CD4-positive, CD25-positive, alpha-beta regulatory T cell (primary cell): Measurements from ENCODE around the gene ERI2. TPM values are rescaled to one million over a fixed set of nuclear protein-coding genes. Genes with fewer than 3 reads are reported as not detected.
A peak's percentile ranks its signal among the peaks of the same experiment; 100 is the strongest.
"Not testable (repeated sequence)": the region's sequence is repeated elsewhere in the genome, so short reads cannot be mapped to it uniquely, and the experiment has no call there.

Experiments
- ATAC-seq, 2 donors: fragments of 150-1000 bp; cut with Tn5 transposase; one replicate each; pipeline ENCODE4 v1.10.0; 2021; ENCODE audit warnings: low read depth in 2 of 2, moderate number of reproducible peaks in 2 of 2, moderate library complexity in 1 of 2
- DNase-seq, 3 donors: peaks; one replicate each; pipeline versions ENCODE4 v3.0.0 to v3.0.0-alpha.2; 2012 to 2022; ENCODE audit warnings: mixed read lengths in 1 of 3
- H3K27ac ChIP-seq: one replicate; pipeline ENCODE4 v1.7.0; 2013; ENCODE audit warnings: mild to moderate bottlenecking, low read length; ENCODE audit not compliant: insufficient read depth, poor library complexity, severe bottlenecking
- H3K27me3 ChIP-seq: one replicate; pipeline ENCODE4 v1.7.0; 2013; ENCODE audit warnings: low read length; ENCODE audit not compliant: control insufficient read depth, insufficient read depth
- H3K36me3 ChIP-seq: one replicate; pipeline ENCODE4 v1.7.0; 2013; ENCODE audit warnings: mild to moderate bottlenecking, low read length, moderate library complexity; ENCODE audit not compliant: control insufficient read depth, insufficient read depth
- H3K4me1 ChIP-seq: 2 replicates; pipeline ENCODE4 v1.7.0; 2013; ENCODE audit warnings: mild to moderate bottlenecking, low read length; ENCODE audit not compliant: insufficient read depth, control insufficient read depth, poor library complexity, severe bottlenecking
- H3K4me3 ChIP-seq: one replicate; pipeline ENCODE4 v1.7.0; 2013; ENCODE audit warnings: low read depth, mild to moderate bottlenecking, low read length, moderate library complexity
- H3K9me3 ChIP-seq, 2 experiments: 1 replicate in 1 of 2; 2 replicates in 1 of 2; pipeline ENCODE4 v1.7.0; 2013; ENCODE audit warnings: low read length in 2 of 2, mild to moderate bottlenecking in 1 of 2, moderate library complexity in 1 of 2; ENCODE audit not compliant: control insufficient read depth in 2 of 2
- H3K27ac Mint-ChIP-seq, 3 donors: one replicate each; pipeline ENCODE4 v1.8.0; 2020 to 2022; ENCODE audit warnings: mild to moderate bottlenecking in 3 of 3, mixed read lengths in 3 of 3, moderate library complexity in 2 of 3
- H3K27me3 Mint-ChIP-seq: one replicate; pipeline ENCODE4 v1.8.0; 2022; ENCODE audit warnings: mild to moderate bottlenecking, mixed read lengths
- H3K36me3 Mint-ChIP-seq: one replicate; pipeline ENCODE4 v1.8.0; 2020; ENCODE audit warnings: mixed read lengths
- H3K4me1 Mint-ChIP-seq, 4 donors: one replicate each; pipeline ENCODE4 v1.8.0; 2020 to 2022; ENCODE audit warnings: mixed read lengths in 4 of 4, mild to moderate bottlenecking in 1 of 4
- H3K4me3 Mint-ChIP-seq, 4 donors: one replicate each; pipeline ENCODE4 v1.8.0; 2020 to 2022; ENCODE audit warnings: mild to moderate bottlenecking in 4 of 4, mixed read lengths in 4 of 4, moderate library complexity in 3 of 4
- H3K9me3 Mint-ChIP-seq, 7 donors: one replicate each; pipeline ENCODE4 v1.8.0; 2020 to 2022; ENCODE audit warnings: mixed read lengths in 7 of 7, mild to moderate bottlenecking in 3 of 7, moderate library complexity in 2 of 7
- polyA plus RNA-seq, 4 donors: library from polyadenylated mRNA; unstranded; fragments of 300-500 nt; fragmentation: Illumina TruSeq; gene quantifications; one replicate each; pipeline ENCODE4 v1.2.3, GENCODE V29; 2021
- total RNA-seq: library from RNA; stranded (reverse); gene quantifications from one replicate; pipeline ENCODE4 v1.2.3, GENCODE V29; 2022

ERI2 gene
- total and polyA plus RNA-seq, 5 donors from 2014 or later = 2.0 to 4.9 (median 2.9) TPM

DNA sequence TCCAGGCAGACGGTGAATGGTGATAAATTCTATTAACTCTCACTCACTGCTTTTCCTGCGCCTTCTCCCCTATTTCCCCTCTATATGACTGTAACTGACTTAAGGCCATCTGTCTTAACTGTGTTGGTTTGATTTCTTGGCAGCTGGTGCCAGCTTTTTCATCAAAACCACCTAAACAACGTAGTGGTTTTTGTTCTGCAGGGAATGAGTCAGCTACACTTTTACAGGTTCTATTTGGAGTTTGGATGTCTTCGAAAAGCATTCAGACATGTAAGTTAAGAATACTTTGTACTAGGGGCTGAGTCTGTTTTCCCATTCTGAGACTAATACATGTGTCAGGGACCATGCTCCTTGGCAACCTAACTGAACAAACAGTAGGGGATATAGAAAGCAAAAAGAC, 8.5 kb upstream of the ERI2 start:
- Histone ChIP-seq H3K27me3 (no peaks in the 10 kb centered on the region), H3K36me3 (no peaks in the 10 kb centered on the region), H3K27ac (no peak overlapping the region), H3K4me1 (peaks cover 7% of the 10 kb centered on the region), H3K9me3 (no peaks in the 10 kb centered on the region), H3K4me3 (no peak overlapping the region)
- Mint-ChIP-seq H3K4me3 (peak overlapping the region in 1 of 4 donors; percentile 10), H3K36me3 (no peaks in the 10 kb centered on the region), H3K27me3 (no peaks in the 10 kb centered on the region), H3K9me3 (peaks cover 0 to 2% (median 0%) of the 10 kb centered on the region in 7 donors), H3K4me1 (peaks cover 2 to 22% (median 5%) of the 10 kb centered on the region in 4 donors), H3K27ac (no peak overlapping the region)
- ATAC-seq = no peak
- DNase-seq = peak in 1 of 3 donors; percentile 18

DNA sequence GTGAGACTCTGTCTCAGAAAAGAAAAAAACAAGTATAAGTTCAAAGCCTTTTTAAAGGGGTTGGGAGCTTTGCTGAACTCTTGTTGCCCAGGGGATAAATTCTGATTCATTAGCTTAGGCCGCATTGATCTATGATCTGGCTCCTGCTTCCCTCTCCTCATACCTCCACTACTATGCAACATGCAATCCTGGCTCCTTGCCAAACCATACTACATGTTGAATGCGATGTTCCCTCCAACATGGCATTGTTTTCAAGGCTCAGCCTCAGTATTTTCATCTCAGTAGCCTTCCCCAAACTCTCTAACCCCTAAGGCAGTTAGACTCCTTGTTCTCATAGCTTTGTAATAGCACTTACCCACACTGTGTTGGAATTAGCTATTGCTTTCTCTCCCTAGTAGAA, 6.2 kb upstream of the ERI2 start:
- H3K9me3 ChIP-seq = no peaks in the 10 kb centered on the region
- H3K27me3 ChIP-seq = no peaks in the 10 kb centered on the region
- Mint-ChIP-seq H3K36me3 (no peaks in the 10 kb centered on the region), H3K9me3 (peaks cover 0 to 2% (median 0%) of the 10 kb centered on the region in 7 donors), H3K27ac (no peak overlapping the region), H3K4me3 (no peak overlapping the region), H3K4me1 (peaks cover 5 to 30% (median 13%) of the 10 kb centered on the region in 4 donors), H3K27me3 (no peaks in the 10 kb centered on the region)
- H3K4me1 ChIP-seq = peaks cover 10% of the 10 kb centered on the region
- H3K4me3 ChIP-seq = no peak overlapping the region
- ATAC-seq = no peak
- H3K36me3 ChIP-seq = no peaks in the 10 kb centered on the region
- no peak for DNase-seq
- no peak overlapping the region for H3K27ac ChIP-seq

DNA sequence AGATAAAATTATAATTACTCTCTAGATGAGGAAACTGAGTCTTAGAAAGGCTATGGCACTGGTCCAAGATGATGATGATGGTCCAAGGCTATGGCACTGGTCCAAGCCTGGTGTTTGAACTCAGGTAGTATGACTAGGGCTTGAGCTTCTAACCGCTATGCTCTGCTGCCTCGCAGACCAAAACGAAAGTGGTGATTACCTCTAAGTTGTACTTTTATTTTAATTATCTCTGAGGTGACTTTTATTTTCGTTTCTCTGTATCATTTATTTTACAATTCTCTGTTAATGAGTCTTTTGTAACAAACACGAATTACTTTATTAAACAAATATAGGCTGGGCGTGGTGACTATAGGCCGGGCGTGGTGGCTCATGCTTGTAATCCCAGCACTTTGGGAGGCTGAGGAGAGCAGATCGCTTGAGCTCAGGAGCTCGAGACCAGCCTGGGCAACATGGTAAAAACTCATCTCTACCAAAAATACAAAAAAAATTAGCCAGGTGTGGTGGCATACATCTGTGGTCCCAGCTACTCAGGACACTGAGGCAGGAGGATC, 5.7 kb upstream of the ERI2 start:
- H3K36me3 ChIP-seq = no peaks in the 10 kb centered on the region
- H3K27ac ChIP-seq = no peak overlapping the region
- Mint-ChIP-seq H3K4me1 (peaks cover 5 to 30% (median 16%) of the 10 kb centered on the region in 4 donors), H3K4me3 (no peak overlapping the region), H3K9me3 (peaks cover 0 to 2% (median 0%) of the 10 kb centered on the region in 7 donors), H3K36me3 (no peaks in the 10 kb centered on the region), H3K27ac (no peak overlapping the region), H3K27me3 (no peaks in the 10 kb centered on the region)
- H3K4me3 ChIP-seq = no peak overlapping the region
- H3K27me3 ChIP-seq = no peaks in the 10 kb centered on the region
- H3K4me1 ChIP-seq = peaks cover 15% of the 10 kb centered on the region
- DNase-seq (no peak), ATAC-seq (no peak)
- H3K9me3 ChIP-seq = no peaks in the 10 kb centered on the region

DNA sequence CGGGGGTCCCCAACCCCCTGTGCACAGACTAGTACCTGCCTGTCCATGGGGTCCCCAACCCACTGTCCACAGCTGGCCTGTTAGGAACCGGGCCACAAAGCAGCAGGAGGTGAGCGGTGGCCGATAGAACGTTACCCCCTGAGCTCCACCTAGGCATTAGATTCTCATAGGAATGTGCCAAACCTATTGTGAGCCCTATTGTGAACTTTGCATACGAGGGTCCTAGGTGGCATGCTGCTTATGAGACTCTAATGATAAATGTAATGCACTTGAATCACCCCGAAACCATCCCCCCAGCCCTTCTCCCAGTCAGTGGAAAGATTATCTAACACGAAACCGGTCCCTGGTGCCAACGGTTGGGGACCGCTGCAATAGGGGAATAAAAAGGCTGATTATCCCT, 1.6 kb upstream of the ERI2 start:
- H3K27ac ChIP-seq = no peak overlapping the region
- no peak for ATAC-seq
- H3K27ac Mint-ChIP-seq = peak overlapping the region in 2 of 3 donors; percentile 93 to 97

DNA sequence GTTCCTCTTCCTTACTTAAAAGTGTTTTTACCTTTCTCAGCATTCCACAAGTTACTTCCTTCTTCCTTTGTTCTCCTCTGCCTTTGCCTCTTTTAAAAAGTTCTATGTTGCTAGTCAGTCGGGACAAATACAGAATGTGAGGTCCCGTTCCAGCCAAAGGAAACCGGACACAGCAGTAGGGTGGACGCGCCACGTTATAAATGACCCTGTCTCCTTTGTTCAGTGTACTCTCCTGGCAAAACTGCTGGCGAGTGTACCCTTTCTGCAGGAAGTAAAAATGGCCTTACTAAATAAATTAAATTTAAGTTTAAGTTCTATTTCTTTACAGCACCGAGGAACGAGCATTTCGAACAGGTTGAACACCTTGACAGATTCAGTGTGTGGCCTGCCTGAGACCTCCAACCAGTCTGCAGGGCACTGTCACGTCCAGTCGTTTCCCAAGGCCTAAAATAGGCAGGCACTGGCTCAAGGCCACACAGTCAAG, 546 bp downstream of the ERI2 start:
- Mint-ChIP-seq H3K27ac (peak overlapping the region; percentile 93 to 97 (median 95)), H3K4me1 (peaks cover 6 to 27% (median 18%) of the 10 kb centered on the region in 4 donors), H3K4me3 (peak overlapping the region; percentile 95 to 99 (median 99))
- H3K36me3 Mint-ChIP-seq, H3K9me3 Mint-ChIP-seq, H3K27me3 ChIP-seq, H3K9me3 ChIP-seq, ATAC-seq, H3K36me3 ChIP-seq, H3K27me3 Mint-ChIP-seq, DNase-seq: not testable (repeated sequence)
- Histone ChIP-seq H3K4me3 (peak overlapping the region; percentile 81), H3K4me1 (peaks cover 17% of the 10 kb centered on the region), H3K27ac (peak overlapping the region; percentile 83)

More for the DNA sequence above, 1.6 kb upstream of the ERI2 start:
- Mint-ChIP-seq H3K4me1 (peaks cover 6 to 27% (median 20%) of the 10 kb centered on the region in 4 donors), H3K9me3 (peaks cover 0 to 2% (median 0%) of the 10 kb centered on the region in 7 donors), H3K36me3 (no peaks in the 10 kb centered on the region), H3K4me3 (peak overlapping the region; percentile 95 to 99 (median 99)), H3K27me3 (no peaks in the 10 kb centered on the region)
- Histone ChIP-seq H3K4me1 (peaks cover 17% of the 10 kb centered on the region), H3K9me3 (no peaks in the 10 kb centered on the region), H3K36me3 (no peaks in the 10 kb centered on the region), H3K4me3 (no peak overlapping the region), H3K27me3 (no peaks in the 10 kb centered on the region)
- no peak for DNase-seq

DNA sequence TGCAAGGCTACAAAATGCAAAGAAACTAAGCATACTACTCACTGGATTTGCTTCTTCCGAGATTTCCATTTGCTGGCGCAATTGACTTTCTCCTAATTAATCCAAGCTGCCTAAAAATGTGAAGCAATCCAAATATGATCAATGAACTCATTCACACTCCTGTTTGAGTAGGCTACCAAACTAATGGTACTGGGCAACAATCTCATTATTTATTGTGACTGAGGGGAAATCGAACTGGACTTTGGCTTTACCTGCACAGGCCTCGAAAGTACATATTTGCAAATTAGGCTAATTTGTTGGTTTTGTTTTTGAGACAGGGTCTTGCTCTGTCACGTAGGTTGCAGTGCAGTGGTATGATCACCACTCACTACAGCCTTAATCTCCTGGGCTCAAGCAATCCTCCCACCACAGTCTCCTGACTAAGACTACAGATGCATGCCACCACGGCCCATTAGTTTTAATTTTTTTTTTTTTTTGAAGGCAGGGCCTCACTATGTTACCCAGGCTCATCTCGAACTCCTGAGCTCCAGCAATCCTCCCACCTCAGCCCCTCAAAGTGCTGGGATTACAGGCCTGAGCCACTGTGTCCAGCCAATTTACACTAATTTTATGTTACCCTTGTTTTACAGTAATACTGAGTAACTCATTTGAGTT, 2.6 kb downstream of the ERI2 start:
- Mint-ChIP-seq H3K4me3 (peak overlapping the region in 1 of 4 donors; percentile 58), H3K9me3 (peaks cover 0 to 2% (median 0%) of the 10 kb centered on the region in 7 donors), H3K4me1 (peaks cover 9 to 33% (median 17%) of the 10 kb centered on the region in 4 donors), H3K27ac (peak overlapping the region in 2 of 3 donors; percentile 3 to 58), H3K36me3 (no peaks in the 10 kb centered on the region), H3K27me3 (no peaks in the 10 kb centered on the region)
- ATAC-seq (no peak), DNase-seq (no peak)
- no peaks in the 10 kb centered on the region for H3K27me3 ChIP-seq
- H3K4me1 ChIP-seq = peaks cover 17% of the 10 kb centered on the region
- H3K27ac ChIP-seq = peak overlapping the region; percentile 5
- no peak overlapping the region for H3K4me3 ChIP-seq
- H3K9me3 ChIP-seq = no peaks in the 10 kb centered on the region
- H3K36me3 ChIP-seq = no peaks in the 10 kb centered on the region

DNA sequence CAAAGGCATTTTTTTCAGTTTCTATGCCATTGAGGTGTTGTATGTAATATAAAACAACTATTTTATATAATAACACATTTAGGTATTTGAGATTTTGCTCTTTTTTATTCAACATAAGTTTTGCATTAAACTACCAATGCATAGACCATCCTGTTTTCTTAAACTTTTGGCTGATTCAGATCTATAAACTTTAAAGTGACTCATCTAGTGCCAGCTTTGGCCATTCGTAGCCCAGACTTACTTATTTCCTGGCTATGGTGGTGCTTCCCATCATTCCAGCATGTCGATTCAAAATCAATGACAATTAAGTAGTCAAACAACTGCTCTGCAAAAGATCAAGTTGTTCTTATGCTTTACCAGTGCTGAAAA, 3.1 kb downstream of the ERI2 start:
- no peaks in the 10 kb centered on the region for H3K27me3 ChIP-seq
- peaks cover 22% of the 10 kb centered on the region for H3K4me1 ChIP-seq
- H3K4me3 Mint-ChIP-seq = no peak overlapping the region
- no peak for DNase-seq
- H3K27ac Mint-ChIP-seq = no peak overlapping the region
- peaks cover 12 to 37% (median 16%) of the 10 kb centered on the region in 4 donors for H3K4me1 Mint-ChIP-seq
- H3K36me3 Mint-ChIP-seq = no peaks in the 10 kb centered on the region
- no peak for ATAC-seq
- no peak overlapping the region for H3K4me3 ChIP-seq
- H3K27me3 Mint-ChIP-seq = no peaks in the 10 kb centered on the region
- no peaks in the 10 kb centered on the region for H3K9me3 ChIP-seq
- H3K9me3 Mint-ChIP-seq = no peaks in the 10 kb centered on the region
- H3K27ac ChIP-seq = no peak overlapping the region
- no peaks in the 10 kb centered on the region for H3K36me3 ChIP-seq
